GM12865 (cell line): ENCODE measurements around the gene PGBD5.

Experiments used
- DNase-seq: peaks from one replicate; pipeline ENCODE4 v3.0.0; 2010; ENCODE audit warnings: low read depth
- H3K4me3 ChIP-seq: 2 replicates; pipeline ENCODE4 v1.5.1; 2011; ENCODE audit warnings: mild to moderate bottlenecking, low read depth, low read length, control low read depth
- CTCF ChIP-seq: IDR thresholded peaks from 2 replicates; pipeline ENCODE4 v1.5.1; 2011; ENCODE audit warnings: low read length, control low read depth, low read depth, inconsistent platforms; ENCODE audit not compliant: insufficient read depth; ENCODE audit errors: missing control alignments

The PGBD5 gene

GRCh38 chr1:230326971-230327891 lies 98.9 kb downstream of the PGBD5 start:
- DNase-seq = no peak
- no peak for TF ChIP-seq CTCF
- H3K4me3 ChIP-seq = no peak overlapping the region

GRCh38 chr1:230323686-230324085 lies 102.4 kb downstream of the PGBD5 start:
- no peak overlapping the region for H3K4me3 ChIP-seq
- no peak for DNase-seq
- TF ChIP-seq CTCF = no peak

- DNase-seq = no peak
- TF ChIP-seq CTCF = no peak
- H3K4me3 ChIP-seq = no peak overlapping the region
Observed at GRCh38 chr1:230322967-230323547, 103.1 kb downstream of the PGBD5 start.

GRCh38 chr1:230322421-230322756 lies 103.7 kb downstream of the PGBD5 start:
- no peak for TF ChIP-seq CTCF
- DNase-seq = no peak

GRCh38 chr1:230321741-230322420 lies 104.3 kb downstream of the PGBD5 start:
- no peak for DNase-seq
- no peak for TF ChIP-seq CTCF
- no peak overlapping the region for H3K4me3 ChIP-seq

More at GRCh38 chr1:230322421-230322756, 103.7 kb downstream of the PGBD5 start:
- H3K4me3 ChIP-seq = no peak overlapping the region

- no peak for TF ChIP-seq CTCF
- DNase-seq = no peak
- H3K4me3 ChIP-seq = no peak overlapping the region
Observed at GRCh38 chr1:230321341-230321740, 104.8 kb downstream of the PGBD5 start.
